HL-60 (cell line): ENCODE measurements around the gene RAX2.

Experiments used
- DNase-seq, 2 experiments: peaks; one replicate each; pipeline ENCODE4 v3.0.0-alpha.2; 2010 to 2020; ENCODE audit warnings: low read depth in 1 of 2, low spot score in 1 of 2
- H3K27ac ChIP-seq: fragments of 250-450 bp; sonication (Bioruptor Pico); replicated peaks from 2 replicates; pipeline ENCODE4 v1.5.1; 2020; ENCODE audit warnings: mild to moderate bottlenecking, moderate library complexity
- H3K27me3 ChIP-seq: fragments of 250-450 bp; sonication (Bioruptor Pico); 2 replicates; pipeline ENCODE4 v1.5.1; 2021; ENCODE audit warnings: mild to moderate bottlenecking, moderate library complexity; ENCODE audit not compliant: insufficient read depth, poor library complexity, severe bottlenecking
- H3K4me3 ChIP-seq: replicated peaks from 2 replicates; pipeline ENCODE4 v1.5.1; 2011; ENCODE audit warnings: mild to moderate bottlenecking, control low read depth, low read length; ENCODE audit not compliant: insufficient read depth
- CTCF ChIP-seq: IDR thresholded peaks from one replicate; pipeline ENCODE4 v1.5.1; 2011; ENCODE audit warnings: low read length, control low read depth, inconsistent platforms; ENCODE audit not compliant: insufficient read depth
- GABPA ChIP-seq: IDR thresholded peaks from 2 replicates; pipeline ENCODE4 v1.6.1; 2012; ENCODE audit warnings: low read depth
- POLR2AphosphoS5 ChIP-seq: IDR thresholded peaks from 2 replicates; pipeline ENCODE4 v1.6.1; 2012; ENCODE audit warnings: low read depth
- REST ChIP-seq: IDR thresholded peaks from 2 replicates; pipeline ENCODE4 v1.6.1; 2012; ENCODE audit warnings: low read depth; ENCODE audit not compliant: insufficient replicate concordance
- SPI1 ChIP-seq: IDR thresholded peaks from 2 replicates; pipeline ENCODE4 v1.6.1; 2012; ENCODE audit warnings: low read depth, mild to moderate bottlenecking, borderline replicate concordance
- long read RNA-seq: library from polyadenylated mRNA; unstranded; transcript quantifications from one replicate; pipeline ENCODE4 v2.0.0, GENCODE V29; 2020

Gene RAX2
- long read RNA-seq: 0 reads

GRCh38 chr19:3771906-3772455 lies at the start of gene RAX2:
RAX2 (minus strand) TSS chr19:3772228; CDS start chr19:3771742, 486 bp downstream.
- TF ChIP-seq REST (no peak), POLR2AphosphoS5 (no peak), CTCF (no peak), SPI1 (no peak), GABPA (no peak)
- no peaks in the 10 kb centered on the region for H3K27me3 ChIP-seq
- H3K4me3 ChIP-seq: no peak within 1 kb of the TSS
- no peak within 1 kb of the TSS for H3K27ac ChIP-seq
- no peak for DNase-seq

GRCh38 chr19:3821156-3821555 lies 49.1 kb upstream of the RAX2 start:
- peaks cover 6% of the 10 kb centered on the region for H3K27me3 ChIP-seq
- TF ChIP-seq GABPA: no peak
- no peak for TF ChIP-seq CTCF
- no peak for TF ChIP-seq POLR2AphosphoS5
- TF ChIP-seq REST: no peak
- DNase-seq: no peak

GRCh38 chr19:3819989-3820388 lies 48.0 kb upstream of the RAX2 start:
- H3K27ac ChIP-seq: no peak overlapping the region
- no peak for DNase-seq
- TF ChIP-seq GABPA (no peak), REST (no peak), POLR2AphosphoS5 (no peak), SPI1 (no peak), CTCF (no peak)
- peaks cover 6% of the 10 kb centered on the region for H3K27me3 ChIP-seq
- no peak overlapping the region for H3K4me3 ChIP-seq

More at GRCh38 chr19:3821156-3821555, 49.1 kb upstream of the RAX2 start:
- no peak overlapping the region for H3K27ac ChIP-seq
- H3K4me3 ChIP-seq: no peak overlapping the region
